B cell (primary cell): ENCODE results near the gene HTR2B. TPM values are rescaled to one million over a fixed set of nuclear protein-coding genes. Genes with fewer than 3 reads are reported as not detected.

Experiments
- ATAC-seq: fragments of 200-7000 bp; cut with Tn5 transposase; one replicate; pipeline ENCODE4 v1.10.0; 2021; ENCODE audit warnings: low read depth, mild to moderate bottlenecking, moderate number of reproducible peaks, moderate library complexity
- CTCF ChIA-PET: fragments of 350-600 bp; sonication (Branson Sonifier 250); formaldehyde crosslinking; loops from one replicate; lab custom pipeline; 2021; ENCODE audit warnings: antibody characterized with exemption, inconsistent platforms; lab: Charles Lee
- POLR2A ChIA-PET: fragments of 350-600 bp; sonication (Branson Sonifier 250); formaldehyde crosslinking; loops from one replicate; lab custom pipeline; 2021; ENCODE audit warnings: antibody characterized with exemption; lab: Charles Lee
- DNase-seq: peaks from one replicate; pipeline ENCODE4 v3.0.0; 2013
- H2AFZ ChIP-seq: 2 replicates; pipeline ENCODE4 v1.6.1; 2012; ENCODE audit warnings: mild to moderate bottlenecking, low read depth, low read length; ENCODE audit not compliant: insufficient read depth, poor library complexity, severe bottlenecking
- H3K27ac ChIP-seq, 2 donors: 1 replicate in 1 of 2; 2 replicates in 1 of 2; pipeline ENCODE4 v1.5.1; 2012 to 2013; ENCODE audit warnings: low read length in 2 of 2, mild to moderate bottlenecking in 2 of 2, moderate library complexity in 1 of 2
- H3K27me3 ChIP-seq, 4 experiments: fragments of 200-600 bp in 1 of 4; sonication (generic) in 1 of 4; replicated peaks in 1 of 4; 1 replicate in 2 of 4; 2 replicates in 2 of 4; pipeline versions ENCODE4 v1.6.1 to v1.7.0; 2013 to 2016; ENCODE audit warnings: low read length in 3 of 4, mild to moderate bottlenecking in 2 of 4, mixed read lengths in 1 of 4, moderate library complexity in 1 of 4; ENCODE audit not compliant: insufficient read depth in 4 of 4, control insufficient read depth in 3 of 4; ENCODE audit errors: control extremely low read depth in 1 of 4
- H3K36me3 ChIP-seq, 2 experiments: replicated peaks in 1 of 2; 1 replicate in 1 of 2; 2 replicates in 1 of 2; pipeline versions ENCODE4 v1.6.1 to v1.7.1; 2013; ENCODE audit warnings: low read length in 1 of 2; ENCODE audit not compliant: insufficient read depth in 2 of 2, control insufficient read depth in 1 of 2; ENCODE audit errors: control extremely low read depth in 1 of 2, extremely low read depth in 1 of 2
- H3K4me1 ChIP-seq, 2 donors: fragments of 200-600 bp in 1 of 2; sonication (generic) in 1 of 2; 1 replicate in 1 of 2; 2 replicates in 1 of 2; pipeline versions ENCODE4 v1.5.1 to v1.6.1; 2013 to 2017; ENCODE audit warnings: low read length in 2 of 2; ENCODE audit not compliant: control insufficient read depth in 2 of 2, insufficient read depth in 2 of 2
- H3K4me2 ChIP-seq: replicated peaks from 2 replicates; pipeline ENCODE3; 2012; ENCODE audit warnings: mild to moderate bottlenecking, low read depth, low read length; ENCODE audit not compliant: poor library complexity, severe bottlenecking
- H3K4me3 ChIP-seq, 5 experiments: fragments of 200-600 bp in 1 of 5; sonication (generic) in 1 of 5; 1 replicate in 3 of 5; 2 replicates in 2 of 5; pipeline versions ENCODE4 v1.5.1 to v1.7.0; 2011 to 2016; ENCODE audit warnings: low read length in 4 of 5, mild to moderate bottlenecking in 4 of 5, low read depth in 2 of 5, control low read depth in 1 of 5, moderate library complexity in 1 of 5; ENCODE audit not compliant: insufficient read depth in 1 of 5; ENCODE audit errors: control extremely low read depth in 1 of 5, extremely low read depth in 1 of 5
- H3K79me2 ChIP-seq: fragments of 200-600 bp; sonication (generic); one replicate; pipeline ENCODE4 v1.6.0; 2016; ENCODE audit warnings: low read length; ENCODE audit not compliant: control insufficient read depth, insufficient read depth
- H3K9ac ChIP-seq: fragments of 200-600 bp; sonication (generic); 2 replicates; pipeline ENCODE4 v1.6.1; 2017; ENCODE audit warnings: mild to moderate bottlenecking, low read length, moderate library complexity
- H3K9me3 ChIP-seq, 3 donors: one replicate each; pipeline versions ENCODE4 v1.6.1 to v1.7.1; 2013; ENCODE audit warnings: low read length in 2 of 3; ENCODE audit not compliant: control insufficient read depth in 2 of 3, insufficient read depth in 1 of 3; ENCODE audit errors: control extremely low read depth in 1 of 3
- H4K20me1 ChIP-seq: 2 replicates; pipeline ENCODE4 v1.6.0; 2012; ENCODE audit warnings: mild to moderate bottlenecking, low read length; ENCODE audit not compliant: insufficient read depth, control insufficient read depth, poor library complexity, severe bottlenecking
- H3K27ac Mint-ChIP-seq: one replicate; pipeline ENCODE4 v1.8.0; 2021; ENCODE audit warnings: mixed read lengths
- H3K27me3 Mint-ChIP-seq: one replicate; pipeline ENCODE4 v1.8.0; 2021; ENCODE audit warnings: mixed read lengths
- H3K4me1 Mint-ChIP-seq: one replicate; pipeline ENCODE4 v1.8.0; 2021; ENCODE audit warnings: mixed read lengths
- H3K4me3 Mint-ChIP-seq: one replicate; pipeline ENCODE4 v1.8.0; 2021; ENCODE audit warnings: mixed read lengths
- H3K9me3 Mint-ChIP-seq: one replicate; pipeline ENCODE4 v1.8.0; 2022; ENCODE audit warnings: mixed read lengths; ENCODE audit not compliant: insufficient read depth
- EZH2 ChIP-seq: IDR thresholded peaks from 2 replicates; pipeline ENCODE4 v1.6.1; 2012; ENCODE audit warnings: borderline replicate concordance, low read depth, mild to moderate bottlenecking, moderate library complexity, low read length; ENCODE audit not compliant: insufficient read depth, poor library complexity, severe bottlenecking
- WGBS: methylation state at CpG from one replicate; pipeline ENCODE4 v1.1.5; 2013; ENCODE audit warnings: missing lambda C conversion rate; ENCODE audit not compliant: insufficient coverage; 5-methylcytosine and 5-hydroxymethylcytosine counted together
- intact Hi-C: fragments of 100-400 bp; cut with micrococcal nuclease; formaldehyde crosslinking; loops from one replicate; pipeline ENCODE4 v1.10.0; 2022
- polyA plus RNA-seq: library from polyadenylated mRNA; depleted of rRNA; stranded (reverse); fragments of >200 nt; gene quantifications from 2 replicates; pipeline ENCODE4 v1.2.3, GENCODE V29; 2012
- total RNA-seq, 2 donors: library from RNA; stranded (reverse); fragments of 120-200 nt in 1 of 2; gene quantifications; 1 replicate in 1 of 2; 2 replicates in 1 of 2; pipeline versions ENCODE4 v1.2.3 to v1.2.4, GENCODE V29; 2013 to 2022
- TF ChIP-seq, protein P1 (sequence below): fragments of 200-600 bp; IDR thresholded peaks from one replicate; pipeline ENCODE4 v1.8.0; 2022; ENCODE audit warnings: antibody characterized with exemption, mild to moderate bottlenecking

The HTR2B gene
- total and polyA plus RNA-seq, 2 donors (not counting 1 experiment from before 2014, with no cell fraction given) = not detected

DNA sequence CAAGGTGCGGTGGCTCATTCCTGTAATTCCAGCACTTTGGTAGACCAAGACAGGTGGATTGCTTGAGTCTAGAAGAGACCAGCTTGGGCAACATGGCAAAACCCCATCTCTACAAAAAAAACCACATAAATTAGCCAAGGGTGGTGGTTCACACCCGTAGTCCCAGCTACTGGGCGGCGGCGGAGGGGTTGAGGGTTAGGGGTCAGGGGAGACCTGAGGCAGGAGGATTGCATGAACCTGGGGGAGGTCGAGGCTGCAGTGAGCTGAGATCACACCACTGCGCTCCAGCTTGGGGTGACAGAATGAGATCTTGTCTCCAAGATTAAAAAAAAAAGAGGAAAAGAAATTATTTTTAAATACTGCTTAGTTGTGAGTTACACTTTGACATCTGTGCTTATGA lies 1.3 kb upstream of the HTR2B start:
- ATAC-seq = no peak
- CTCF ChIA-PET = interaction anchor here (0.6 to 1.5 kb wide), 2 partner anchors 22 to 233 kb away, joined by 3 read pairs; no protein-coding TSS in a partner anchor

DNA sequence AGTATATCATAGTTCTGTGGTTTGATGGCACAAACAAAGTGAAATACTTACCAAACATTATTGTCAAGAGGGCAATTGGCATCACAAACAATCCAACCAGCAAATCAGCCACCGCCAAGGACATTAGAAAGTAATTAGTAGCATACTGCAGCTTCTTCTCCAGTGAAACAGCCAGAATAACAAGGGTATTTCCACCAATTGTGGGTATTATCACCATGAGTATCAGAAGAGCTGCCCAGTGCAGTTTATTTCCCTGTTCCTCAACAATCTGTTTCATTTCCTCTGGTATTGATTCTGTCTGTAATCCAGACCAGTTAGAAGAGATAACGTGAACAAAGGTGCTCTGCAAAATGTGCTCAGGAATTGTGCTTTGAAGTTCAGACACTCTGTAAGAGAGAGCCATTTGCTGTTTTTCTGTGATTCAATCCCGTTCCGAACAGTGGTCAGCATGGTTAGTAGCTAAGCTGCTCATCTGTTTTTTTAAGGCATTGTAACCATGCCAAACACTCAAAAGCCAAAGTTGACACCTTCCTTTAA lies 1.4 kb downstream of the HTR2B start:
- H3K9me3 Mint-ChIP-seq = no peaks in the 10 kb centered on the region
- TF ChIP-seq, protein P1, sequence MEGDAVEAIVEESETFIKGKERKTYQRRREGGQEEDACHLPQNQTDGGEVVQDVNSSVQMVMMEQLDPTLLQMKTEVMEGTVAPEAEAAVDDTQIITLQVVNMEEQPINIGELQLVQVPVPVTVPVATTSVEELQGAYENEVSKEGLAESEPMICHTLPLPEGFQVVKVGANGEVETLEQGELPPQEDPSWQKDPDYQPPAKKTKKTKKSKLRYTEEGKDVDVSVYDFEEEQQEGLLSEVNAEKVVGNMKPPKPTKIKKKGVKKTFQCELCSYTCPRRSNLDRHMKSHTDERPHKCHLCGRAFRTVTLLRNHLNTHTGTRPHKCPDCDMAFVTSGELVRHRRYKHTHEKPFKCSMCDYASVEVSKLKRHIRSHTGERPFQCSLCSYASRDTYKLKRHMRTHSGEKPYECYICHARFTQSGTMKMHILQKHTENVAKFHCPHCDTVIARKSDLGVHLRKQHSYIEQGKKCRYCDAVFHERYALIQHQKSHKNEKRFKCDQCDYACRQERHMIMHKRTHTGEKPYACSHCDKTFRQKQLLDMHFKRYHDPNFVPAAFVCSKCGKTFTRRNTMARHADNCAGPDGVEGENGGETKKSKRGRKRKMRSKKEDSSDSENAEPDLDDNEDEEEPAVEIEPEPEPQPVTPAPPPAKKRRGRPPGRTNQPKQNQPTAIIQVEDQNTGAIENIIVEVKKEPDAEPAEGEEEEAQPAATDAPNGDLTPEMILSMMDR = no peak
- no peak for TF ChIP-seq EZH2
- H3K27me3 ChIP-seq = no peaks in the 10 kb centered on the region
- H3K27ac ChIP-seq = no peak overlapping the region
- CTCF ChIA-PET = interaction anchor here (0.8 to 2.1 kb wide), 2 partner anchors 19 to 21 kb away, joined by 3 to 10 read pairs; no protein-coding TSS in a partner anchor
- WGBS = 100% methylated on average over 3 of the region's 4 CpGs
- no peak overlapping the region for H3K27ac Mint-ChIP-seq
- H3K4me2 ChIP-seq = no peak overlapping the region
- H3K4me3 ChIP-seq = no peak overlapping the region
- DNase-seq (no peak), ATAC-seq (no peak)
- no peaks in the 10 kb centered on the region for H4K20me1 ChIP-seq
- H3K9me3 ChIP-seq = no peaks in the 10 kb centered on the region
- no peak overlapping the region for H3K4me3 Mint-ChIP-seq
- peaks cover 3% of the 10 kb centered on the region for H3K4me1 Mint-ChIP-seq
- H3K9ac ChIP-seq = no peak overlapping the region
- H3K27me3 Mint-ChIP-seq = no peaks in the 10 kb centered on the region
- H3K36me3 ChIP-seq = no peaks in the 10 kb centered on the region
- H2AFZ ChIP-seq = no peak overlapping the region
- H3K4me1 ChIP-seq = no peaks in the 10 kb centered on the region
- intact Hi-C loops = no loop called here
- POLR2A ChIA-PET = no interaction called here
- H3K79me2 ChIP-seq = no peaks in the 10 kb centered on the region

More for the DNA sequence above, 1.3 kb upstream of the HTR2B start:
- Histone ChIP-seq H2AFZ (no peak overlapping the region), H4K20me1 (no peaks in the 10 kb centered on the region), H3K27ac (no peak overlapping the region), H3K4me2 (no peak overlapping the region), H3K4me3 (no peak overlapping the region), H3K9me3 (no peaks in the 10 kb centered on the region), H3K9ac (no peak overlapping the region), H3K27me3 (no peaks in the 10 kb centered on the region), H3K4me1 (no peaks in the 10 kb centered on the region), H3K79me2 (no peaks in the 10 kb centered on the region), H3K36me3 (no peaks in the 10 kb centered on the region)
- no peaks in the 10 kb centered on the region for H3K27me3 Mint-ChIP-seq
- 100% methylated on average over 1 of the region's 7 CpGs for WGBS
- H3K27ac Mint-ChIP-seq = no peak overlapping the region
- POLR2A ChIA-PET = no interaction called here
- DNase-seq = no peak
- TF ChIP-seq, protein P1 = no peak
- no peak for TF ChIP-seq EZH2
- H3K9me3 Mint-ChIP-seq = no peaks in the 10 kb centered on the region
- H3K4me3 Mint-ChIP-seq = no peak overlapping the region
- intact Hi-C loops = no loop called here
- peaks cover 3% of the 10 kb centered on the region for H3K4me1 Mint-ChIP-seq
